Uterus (tissue), 4 donors: ENCODE data around the gene RTP2. TPM values are rescaled to one million over a fixed set of nuclear protein-coding genes. Genes with fewer than 3 reads are reported as not detected.

Source experiments
- DNase-seq, 2 donors: peaks; one replicate each; pipeline ENCODE4 v3.0.0-alpha.2; 2019 to 2020
- H3K27ac ChIP-seq, 2 donors: fragments of 200-600 bp; sonication (generic); 1 replicate in 1 of 2; 2 replicates in 1 of 2; pipeline ENCODE4 v1.5.1; 2016 to 2018
- H3K27me3 ChIP-seq, 2 donors: fragments of 200-600 bp; sonication (generic); one replicate each; pipeline ENCODE4 v1.5.1; 2018 to 2019; ENCODE audit warnings: control low read depth in 1 of 2
- H3K36me3 ChIP-seq, 2 donors: fragments of 200-600 bp; sonication (generic); one replicate each; pipeline ENCODE4 v1.5.1; 2019; ENCODE audit warnings: control low read depth in 1 of 2
- H3K4me1 ChIP-seq, 2 donors: fragments of 200-600 bp; sonication (generic); one replicate each; pipeline ENCODE4 v1.5.1; 2018 to 2019; ENCODE audit warnings: control low read depth in 1 of 2
- H3K4me3 ChIP-seq, 2 donors: fragments of 200-600 bp; sonication (generic); 1 replicate in 1 of 2; 2 replicates in 1 of 2; pipeline ENCODE4 v1.5.1; 2018 to 2019; ENCODE audit warnings: mild to moderate bottlenecking in 1 of 2
- H3K9me3 ChIP-seq, 2 donors: fragments of 200-600 bp; sonication (generic); one replicate each; pipeline ENCODE4 v1.5.1; 2019; ENCODE audit warnings: control low read depth in 1 of 2
- POLR2A ChIP-seq, 2 donors: fragments of 450-650 bp; IDR thresholded peaks; one replicate each; pipeline ENCODE4 v1.6.1; 2016; ENCODE audit warnings: antibody characterized with exemption in 2 of 2, mild to moderate bottlenecking in 1 of 2, moderate library complexity in 1 of 2
- intact Hi-C: fragments of 100-400 bp; cut with DNase I; formaldehyde crosslinking; loops from one replicate; pipeline ENCODE4 v1.15.1; 2023; ENCODE audit warnings: low total_unique reads
- total RNA-seq, 4 donors: library from RNA; depleted of rRNA in 3 of 4; stranded (reverse); fragments of >200 nt in 3 of 4; gene quantifications; one replicate each; pipeline versions ENCODE4 v1.1.0 to v1.2.4, GENCODE V29; 2014 to 2023
- TF ChIP-seq, protein P1 (sequence below), 4 experiments: fragments of 200-600 bp in 2 of 4; fragments of 450-650 bp in 2 of 4; sonication (generic) in 2 of 4; IDR thresholded peaks; one replicate each; pipeline ENCODE4 v1.5.1; 2016 to 2019; ENCODE audit warnings: antibody characterized with exemption in 4 of 4, mild to moderate bottlenecking in 2 of 4, moderate library complexity in 1 of 4
- donor health status: DM: yes; HTN: yes; CAD: no.

Gene RTP2
- total RNA-seq, 4 donors from 2014 or later: not detected

DNA sequence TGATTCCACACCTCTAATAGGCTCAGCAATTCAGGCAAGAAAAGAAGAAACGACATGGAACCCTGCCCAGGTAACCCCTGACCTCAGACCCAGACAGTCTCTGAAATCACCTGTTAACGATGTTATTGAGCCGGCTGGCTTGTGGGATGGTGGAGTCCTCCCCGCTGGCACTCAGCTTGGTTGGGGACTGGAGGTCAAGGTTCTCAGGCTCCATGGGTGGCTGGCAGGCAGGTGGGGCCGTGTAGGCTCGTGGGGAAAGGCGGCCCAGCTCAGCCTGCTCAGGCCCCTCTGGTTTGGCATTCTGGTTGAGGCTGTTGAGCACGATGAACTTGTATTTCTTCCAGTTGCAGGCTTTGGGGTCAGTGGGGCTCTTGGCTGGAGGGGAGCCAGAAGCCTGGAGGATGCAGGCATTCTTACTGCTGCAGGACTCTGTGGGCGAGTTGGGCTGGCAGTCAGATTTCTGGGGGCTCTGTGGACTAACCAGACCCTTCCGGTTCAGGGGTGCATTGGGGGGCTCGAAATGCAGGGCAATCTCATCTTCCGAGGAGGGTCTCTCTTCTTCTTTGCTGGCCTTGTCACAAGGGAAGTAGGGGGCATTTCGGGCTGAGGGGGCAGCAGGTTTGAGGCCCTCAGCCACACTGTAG is 26.7 kb upstream of the RTP2 start:
- Histone ChIP-seq H3K4me1 (no peaks in the 10 kb centered on the region), H3K9me3 (no peaks in the 10 kb centered on the region), H3K4me3 (no peak overlapping the region), H3K27ac (no peak overlapping the region), H3K36me3 (no peaks in the 10 kb centered on the region), H3K27me3 (no peaks in the 10 kb centered on the region)
- TF ChIP-seq, protein P1, sequence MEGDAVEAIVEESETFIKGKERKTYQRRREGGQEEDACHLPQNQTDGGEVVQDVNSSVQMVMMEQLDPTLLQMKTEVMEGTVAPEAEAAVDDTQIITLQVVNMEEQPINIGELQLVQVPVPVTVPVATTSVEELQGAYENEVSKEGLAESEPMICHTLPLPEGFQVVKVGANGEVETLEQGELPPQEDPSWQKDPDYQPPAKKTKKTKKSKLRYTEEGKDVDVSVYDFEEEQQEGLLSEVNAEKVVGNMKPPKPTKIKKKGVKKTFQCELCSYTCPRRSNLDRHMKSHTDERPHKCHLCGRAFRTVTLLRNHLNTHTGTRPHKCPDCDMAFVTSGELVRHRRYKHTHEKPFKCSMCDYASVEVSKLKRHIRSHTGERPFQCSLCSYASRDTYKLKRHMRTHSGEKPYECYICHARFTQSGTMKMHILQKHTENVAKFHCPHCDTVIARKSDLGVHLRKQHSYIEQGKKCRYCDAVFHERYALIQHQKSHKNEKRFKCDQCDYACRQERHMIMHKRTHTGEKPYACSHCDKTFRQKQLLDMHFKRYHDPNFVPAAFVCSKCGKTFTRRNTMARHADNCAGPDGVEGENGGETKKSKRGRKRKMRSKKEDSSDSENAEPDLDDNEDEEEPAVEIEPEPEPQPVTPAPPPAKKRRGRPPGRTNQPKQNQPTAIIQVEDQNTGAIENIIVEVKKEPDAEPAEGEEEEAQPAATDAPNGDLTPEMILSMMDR (IDR thresholded peaks at IDR 0.05): no peak
- TF ChIP-seq POLR2A (IDR thresholded peaks at IDR 0.05): no peak
- DNase-seq: no peak
- intact Hi-C loops: no loop called here

DNA sequence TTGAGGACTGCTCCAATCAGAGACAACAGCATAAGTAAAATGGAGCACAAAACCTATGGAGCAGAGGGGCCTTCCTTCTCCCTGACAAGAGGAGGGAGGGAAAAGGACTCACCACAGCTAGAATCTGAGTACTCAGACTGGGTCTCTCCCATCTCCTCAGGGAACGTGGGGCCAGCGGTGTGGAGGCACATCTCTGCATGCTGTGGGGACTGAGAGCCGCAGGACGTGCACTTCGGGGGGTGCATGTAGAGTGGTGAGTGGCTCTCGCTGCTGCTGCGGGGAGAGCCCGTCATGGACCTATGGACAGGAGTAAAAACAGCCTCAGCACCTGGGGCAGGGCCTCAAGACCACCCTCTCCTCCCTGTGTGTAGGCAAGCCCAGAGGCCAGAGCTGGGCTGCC is 25.9 kb upstream of the RTP2 start:
- intact Hi-C loops: no loop called here
- Histone ChIP-seq H3K4me3 (no peak overlapping the region), H3K9me3 (no peaks in the 10 kb centered on the region), H3K4me1 (no peaks in the 10 kb centered on the region), H3K36me3 (peaks cover 0 to 3% of the 10 kb centered on the region in 2 donors), H3K27me3 (no peaks in the 10 kb centered on the region), H3K27ac (no peak overlapping the region)
- TF ChIP-seq, protein P1 (IDR thresholded peaks at IDR 0.05): no peak
- TF ChIP-seq POLR2A (IDR thresholded peaks at IDR 0.05): no peak
- DNase-seq: no peak

DNA sequence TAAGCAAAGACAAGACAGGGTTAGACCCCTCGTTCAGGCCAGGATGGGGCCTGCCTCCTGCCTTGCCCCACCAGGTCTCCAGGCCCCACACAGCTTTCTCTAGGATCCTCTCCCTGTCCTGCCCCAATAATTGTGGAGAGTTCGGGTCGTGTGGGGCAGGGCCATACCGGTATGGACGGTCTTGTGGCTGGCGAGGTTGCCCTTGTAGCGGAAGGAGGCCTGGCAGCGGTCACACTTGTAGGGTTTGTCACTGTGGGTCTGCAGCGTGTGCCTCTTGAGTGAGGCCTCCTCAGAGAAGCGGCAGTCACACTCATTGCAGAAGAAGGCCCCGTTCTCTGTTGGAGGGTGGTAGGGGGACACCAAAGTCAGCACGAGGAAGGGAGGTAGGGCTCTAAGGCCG is 24.2 kb upstream of the RTP2 start:
- Histone ChIP-seq H3K4me1 (no peaks in the 10 kb centered on the region), H3K36me3 (peaks cover 0 to 4% of the 10 kb centered on the region in 2 donors), H3K27me3 (no peaks in the 10 kb centered on the region), H3K4me3 (no peak overlapping the region), H3K27ac (no peak overlapping the region), H3K9me3 (no peaks in the 10 kb centered on the region)
- intact Hi-C loops: no loop called here
- TF ChIP-seq, protein P1 (IDR thresholded peaks at IDR 0.05): no peak
- TF ChIP-seq POLR2A (IDR thresholded peaks at IDR 0.05): no peak
- DNase-seq: no peak

DNA sequence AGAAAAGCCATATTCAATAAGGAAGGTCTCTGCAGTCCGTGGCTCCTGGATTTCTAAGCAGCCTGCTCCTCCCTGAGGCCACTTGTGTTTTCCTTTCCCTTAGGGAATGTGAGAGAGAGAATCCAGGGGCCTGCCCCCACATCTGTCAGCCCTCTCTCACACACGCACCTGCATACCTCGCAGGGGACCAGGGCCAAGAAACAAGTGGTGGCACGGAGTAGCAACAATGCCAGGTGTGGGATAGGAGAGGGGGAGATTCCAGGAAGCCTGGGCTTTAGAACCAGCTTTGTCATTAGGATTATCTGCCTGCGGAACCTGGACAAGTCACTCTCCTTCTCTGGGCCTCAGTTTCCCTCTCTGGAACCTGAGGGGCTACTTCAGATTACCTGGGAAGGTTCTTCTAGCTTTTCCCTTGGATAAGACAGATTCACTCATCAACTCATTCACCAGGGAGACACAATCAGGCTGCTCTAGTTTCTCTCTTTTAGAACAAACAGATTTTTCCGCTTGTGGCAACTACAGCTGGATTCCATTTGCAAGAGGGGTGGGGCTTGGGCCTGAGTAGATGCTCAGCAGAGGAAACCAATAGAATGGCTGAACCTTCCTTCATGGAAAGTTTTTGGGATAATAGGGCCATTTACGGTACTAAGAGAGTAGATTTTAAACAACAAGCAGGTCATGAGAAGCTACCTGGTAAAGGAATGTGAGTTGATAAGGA is 23.5 kb upstream of the RTP2 start:
- H3K4me3 ChIP-seq: no peak overlapping the region
- no peaks in the 10 kb centered on the region for H3K4me1 ChIP-seq
- H3K9me3 ChIP-seq: no peaks in the 10 kb centered on the region
- H3K36me3 ChIP-seq: peaks cover 0 to 4% of the 10 kb centered on the region in 2 donors
- TF ChIP-seq, protein P1 (IDR thresholded peaks at IDR 0.05): no peak
- no peak for TF ChIP-seq POLR2A (IDR thresholded peaks at IDR 0.05)
- intact Hi-C loops: no loop called here
- DNase-seq: no peak
- H3K27me3 ChIP-seq: no peaks in the 10 kb centered on the region
- H3K27ac ChIP-seq: no peak overlapping the region

DNA sequence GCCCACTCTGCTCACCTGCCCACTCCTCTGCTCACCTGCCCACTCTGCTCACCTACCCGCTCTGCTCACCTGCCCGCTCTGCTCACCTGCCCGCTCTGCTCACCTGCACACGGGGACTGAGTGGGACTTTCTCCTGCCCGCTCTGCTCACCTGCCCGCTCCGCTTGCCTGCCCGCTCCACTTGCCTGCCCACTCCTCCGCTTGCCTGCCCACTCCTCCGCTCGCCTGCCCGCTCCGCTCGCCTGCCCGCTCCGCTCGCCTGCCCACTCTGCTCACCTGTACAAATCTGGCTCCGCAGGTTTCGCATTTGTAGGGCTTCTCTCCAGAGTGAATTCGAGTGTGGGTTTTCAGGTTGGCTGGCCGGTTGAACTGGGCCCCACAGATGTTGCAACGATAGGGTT is 22.9 kb upstream of the RTP2 start:
- H3K27me3 ChIP-seq: no peaks in the 10 kb centered on the region
- peaks cover 0 to 4% of the 10 kb centered on the region in 2 donors for H3K36me3 ChIP-seq

More for the DNA sequence above, 22.9 kb upstream of the RTP2 start:
- H3K4me3 ChIP-seq: no peak overlapping the region
- intact Hi-C loops: no loop called here
- no peak for DNase-seq
- no peak for TF ChIP-seq POLR2A (IDR thresholded peaks at IDR 0.05)
- TF ChIP-seq, protein P1 (IDR thresholded peaks at IDR 0.05): no peak
- H3K4me1 ChIP-seq: no peaks in the 10 kb centered on the region
- no peaks in the 10 kb centered on the region for H3K9me3 ChIP-seq
- no peak overlapping the region for H3K27ac ChIP-seq
